ENCODE data around the gene OR3A1. TPM values are rescaled to one million over a fixed set of nuclear protein-coding genes. Genes with fewer than 3 reads are reported as not detected.

Gene OR3A1
- polyA plus RNA-seq, 1 donor from 2014 or later, result not detected

DNA sequence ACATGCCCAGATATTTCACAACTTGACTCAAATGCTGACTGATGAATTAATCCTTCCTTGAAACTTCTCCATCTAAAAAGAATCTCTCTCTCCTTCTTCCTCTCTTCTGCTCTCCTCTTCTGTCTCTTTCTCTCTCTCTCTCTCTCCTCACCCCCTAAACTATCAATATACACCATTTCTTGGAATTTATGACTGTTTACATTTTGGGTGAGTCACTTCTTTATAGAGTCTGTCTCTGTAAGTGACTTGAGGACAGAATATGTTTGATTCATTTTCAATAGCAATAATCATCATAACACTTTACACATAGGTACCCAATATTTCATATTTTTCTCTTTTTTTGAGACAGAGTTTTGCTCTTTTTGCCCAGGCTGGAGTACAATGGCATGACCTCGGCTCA lies 15.3 kb downstream of the OR3A1 start:
- H3K27me3 ChIP-seq (ENCODE audit: insufficient read depth, low read depth, low read length), result no peaks in the 10 kb centered on the region
- H3K79me2 ChIP-seq (replicated peaks; ENCODE audit: insufficient read depth, low read length), result no peaks in the 10 kb centered on the region
- H3K4me2 ChIP-seq (ENCODE audit: low read length), result no peak overlapping the region
- H3F3A ChIP-seq (ENCODE audit: insufficient read depth, low read length, poor library complexity, severe bottlenecking), result no peaks in the 10 kb centered on the region
- H3K36me3 ChIP-seq (ENCODE audit: insufficient read depth, low read length), result no peaks in the 10 kb centered on the region
- H4K20me1 ChIP-seq (ENCODE audit: insufficient read depth), result no peaks in the 10 kb centered on the region
- H3K27ac ChIP-seq (ENCODE audit: low read length), result no peak overlapping the region
- no peaks in the 10 kb centered on the region for H3K9me2 ChIP-seq (ENCODE audit: insufficient read depth, low read length)
- H2AFZ ChIP-seq (ENCODE audit: low read depth, low read length), result no peak overlapping the region
- no peak overlapping the region for H3K9ac ChIP-seq (ENCODE audit: low read length)
- no peak overlapping the region for H3K4me3 ChIP-seq (ENCODE audit: low read length)
- no peaks in the 10 kb centered on the region for H3K9me3 ChIP-seq (ENCODE audit: low read length)
- no peak for TF ChIP-seq EP300 (conservative IDR thresholded peaks at IDR 0.05; ENCODE audit: poor library complexity, severe bottlenecking)
- TF ChIP-seq, protein P1, sequence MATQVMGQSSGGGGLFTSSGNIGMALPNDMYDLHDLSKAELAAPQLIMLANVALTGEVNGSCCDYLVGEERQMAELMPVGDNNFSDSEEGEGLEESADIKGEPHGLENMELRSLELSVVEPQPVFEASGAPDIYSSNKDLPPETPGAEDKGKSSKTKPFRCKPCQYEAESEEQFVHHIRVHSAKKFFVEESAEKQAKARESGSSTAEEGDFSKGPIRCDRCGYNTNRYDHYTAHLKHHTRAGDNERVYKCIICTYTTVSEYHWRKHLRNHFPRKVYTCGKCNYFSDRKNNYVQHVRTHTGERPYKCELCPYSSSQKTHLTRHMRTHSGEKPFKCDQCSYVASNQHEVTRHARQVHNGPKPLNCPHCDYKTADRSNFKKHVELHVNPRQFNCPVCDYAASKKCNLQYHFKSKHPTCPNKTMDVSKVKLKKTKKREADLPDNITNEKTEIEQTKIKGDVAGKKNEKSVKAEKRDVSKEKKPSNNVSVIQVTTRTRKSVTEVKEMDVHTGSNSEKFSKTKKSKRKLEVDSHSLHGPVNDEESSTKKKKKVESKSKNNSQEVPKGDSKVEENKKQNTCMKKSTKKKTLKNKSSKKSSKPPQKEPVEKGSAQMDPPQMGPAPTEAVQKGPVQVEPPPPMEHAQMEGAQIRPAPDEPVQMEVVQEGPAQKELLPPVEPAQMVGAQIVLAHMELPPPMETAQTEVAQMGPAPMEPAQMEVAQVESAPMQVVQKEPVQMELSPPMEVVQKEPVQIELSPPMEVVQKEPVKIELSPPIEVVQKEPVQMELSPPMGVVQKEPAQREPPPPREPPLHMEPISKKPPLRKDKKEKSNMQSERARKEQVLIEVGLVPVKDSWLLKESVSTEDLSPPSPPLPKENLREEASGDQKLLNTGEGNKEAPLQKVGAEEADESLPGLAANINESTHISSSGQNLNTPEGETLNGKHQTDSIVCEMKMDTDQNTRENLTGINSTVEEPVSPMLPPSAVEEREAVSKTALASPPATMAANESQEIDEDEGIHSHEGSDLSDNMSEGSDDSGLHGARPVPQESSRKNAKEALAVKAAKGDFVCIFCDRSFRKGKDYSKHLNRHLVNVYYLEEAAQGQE (IDR thresholded peaks at IDR 0.05; ENCODE audit: borderline replicate concordance), result no peak
- TF ChIP-seq RAD21 (conservative IDR thresholded peaks at IDR 0.05), result no peak
- TF ChIP-seq, protein P2, sequence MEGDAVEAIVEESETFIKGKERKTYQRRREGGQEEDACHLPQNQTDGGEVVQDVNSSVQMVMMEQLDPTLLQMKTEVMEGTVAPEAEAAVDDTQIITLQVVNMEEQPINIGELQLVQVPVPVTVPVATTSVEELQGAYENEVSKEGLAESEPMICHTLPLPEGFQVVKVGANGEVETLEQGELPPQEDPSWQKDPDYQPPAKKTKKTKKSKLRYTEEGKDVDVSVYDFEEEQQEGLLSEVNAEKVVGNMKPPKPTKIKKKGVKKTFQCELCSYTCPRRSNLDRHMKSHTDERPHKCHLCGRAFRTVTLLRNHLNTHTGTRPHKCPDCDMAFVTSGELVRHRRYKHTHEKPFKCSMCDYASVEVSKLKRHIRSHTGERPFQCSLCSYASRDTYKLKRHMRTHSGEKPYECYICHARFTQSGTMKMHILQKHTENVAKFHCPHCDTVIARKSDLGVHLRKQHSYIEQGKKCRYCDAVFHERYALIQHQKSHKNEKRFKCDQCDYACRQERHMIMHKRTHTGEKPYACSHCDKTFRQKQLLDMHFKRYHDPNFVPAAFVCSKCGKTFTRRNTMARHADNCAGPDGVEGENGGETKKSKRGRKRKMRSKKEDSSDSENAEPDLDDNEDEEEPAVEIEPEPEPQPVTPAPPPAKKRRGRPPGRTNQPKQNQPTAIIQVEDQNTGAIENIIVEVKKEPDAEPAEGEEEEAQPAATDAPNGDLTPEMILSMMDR (IDR thresholded peaks at IDR 0.05; ENCODE audit: poor library complexity, severe bottlenecking), result no peak
- no peak for TF ChIP-seq EZH2 (IDR thresholded peaks at IDR 0.05; ENCODE audit: borderline replicate concordance, insufficient read depth, low read length, poor library complexity, severe bottlenecking)
- no peak for TF ChIP-seq POLR2AphosphoS5 (IDR thresholded peaks at IDR 0.05)
- TF ChIP-seq SMC3 (conservative IDR thresholded peaks at IDR 0.05; ENCODE audit: poor library complexity), result no peak
- no peak for TF ChIP-seq TAF1 (IDR thresholded peaks at IDR 0.05; ENCODE audit: low read depth)
- TF ChIP-seq MXI1 (conservative IDR thresholded peaks at IDR 0.05; ENCODE audit: poor library complexity, severe bottlenecking), result no peak

DNA sequence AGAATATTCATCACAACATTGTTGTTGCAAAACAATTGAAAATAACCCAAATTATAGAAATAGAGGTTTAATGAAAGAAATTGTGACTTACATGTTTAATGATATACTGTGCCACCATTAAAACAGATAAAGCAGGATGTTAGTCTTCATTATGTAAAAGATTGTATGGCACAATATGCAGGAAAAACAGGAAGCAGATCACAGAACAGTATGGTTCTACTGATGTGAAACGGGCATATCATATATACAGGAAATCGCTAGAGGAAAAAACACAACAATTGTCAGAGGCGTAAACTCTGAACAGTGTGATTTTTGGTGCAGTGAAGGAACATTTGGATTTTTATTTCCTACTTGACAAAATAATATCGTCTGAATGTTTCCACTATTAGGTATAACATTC lies 22.0 kb downstream of the OR3A1 start:
- Histone ChIP-seq H3K27ac (ENCODE audit: low read length) (no peak overlapping the region), H2AFZ (ENCODE audit: low read depth, low read length) (no peak overlapping the region), H3K36me3 (ENCODE audit: insufficient read depth, low read length) (no peaks in the 10 kb centered on the region), H3K27me3 (ENCODE audit: insufficient read depth, low read depth, low read length) (no peaks in the 10 kb centered on the region), H3K9me3 (ENCODE audit: low read length) (no peaks in the 10 kb centered on the region), H3K9me2 (ENCODE audit: insufficient read depth, low read length) (no peaks in the 10 kb centered on the region), H3F3A (ENCODE audit: insufficient read depth, low read length, poor library complexity, severe bottlenecking) (no peaks in the 10 kb centered on the region), H3K79me2 (replicated peaks; ENCODE audit: insufficient read depth, low read length) (no peaks in the 10 kb centered on the region), H3K9ac (ENCODE audit: low read length) (no peak overlapping the region), H3K4me2 (ENCODE audit: low read length) (no peak overlapping the region), H3K4me3 (ENCODE audit: low read length) (no peak overlapping the region), H4K20me1 (ENCODE audit: insufficient read depth) (no peaks in the 10 kb centered on the region)
- TF ChIP-seq RAD21 (conservative IDR thresholded peaks at IDR 0.05), result no peak
- no peak for TF ChIP-seq EP300 (conservative IDR thresholded peaks at IDR 0.05; ENCODE audit: poor library complexity, severe bottlenecking)
- TF ChIP-seq MXI1 (conservative IDR thresholded peaks at IDR 0.05; ENCODE audit: poor library complexity, severe bottlenecking), result no peak
- no peak for TF ChIP-seq TAF1 (IDR thresholded peaks at IDR 0.05; ENCODE audit: low read depth)
- TF ChIP-seq EZH2 (IDR thresholded peaks at IDR 0.05; ENCODE audit: borderline replicate concordance, insufficient read depth, low read length, poor library complexity, severe bottlenecking), result no peak
